Limb (tissue), 2 donors: Measurements from ENCODE around the gene PPP1R9A.
A peak's percentile ranks its signal among the peaks of the same experiment; 100 is the strongest.

Experiments
- DNase-seq, 2 donors: peaks; one replicate each; pipeline ENCODE4 v3.0.0-alpha.2; 2016; ENCODE audit errors: extremely low spot score in 2 of 2

The PPP1R9A gene

DNA sequence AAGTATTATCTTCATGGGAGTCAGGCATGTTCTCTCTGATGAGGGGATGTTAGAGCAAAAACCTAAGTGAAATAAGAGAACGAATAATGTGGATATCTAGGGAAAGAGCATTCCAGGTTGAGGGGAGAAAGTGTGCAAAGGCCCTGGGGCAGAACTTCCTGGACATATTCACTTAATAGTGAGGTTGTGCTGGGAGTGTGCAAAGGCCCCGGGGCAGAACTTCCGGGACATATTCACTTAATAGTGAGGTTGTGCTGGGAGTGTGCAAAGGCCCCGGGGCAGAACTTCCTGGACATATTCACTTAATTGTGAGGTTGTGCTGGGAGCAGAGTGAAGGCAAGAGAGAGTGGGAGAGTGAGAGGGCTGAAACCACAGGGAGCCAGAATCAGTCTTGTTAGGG is 405.2 kb downstream of the PPP1R9A start:
- no peak for DNase-seq

DNA sequence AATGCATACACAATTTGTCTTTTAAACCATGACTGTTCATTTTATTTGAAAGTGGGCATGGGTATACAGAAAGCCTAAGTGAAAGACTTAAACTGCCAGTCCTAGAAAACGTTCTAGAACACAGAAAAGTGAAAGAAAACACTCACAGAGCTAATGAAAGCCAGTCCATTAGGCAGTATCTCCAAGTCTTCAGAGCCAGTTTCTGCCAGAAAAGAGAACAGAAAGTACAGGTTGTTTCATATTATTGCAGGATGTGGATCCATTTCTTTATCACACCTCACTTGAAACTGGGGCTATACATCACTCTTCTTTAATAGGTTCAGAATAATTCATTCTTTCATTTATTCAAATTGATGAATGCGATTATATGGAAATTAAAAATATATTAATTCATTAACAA is 409.2 kb downstream of the PPP1R9A start:
- no peak for DNase-seq

DNA sequence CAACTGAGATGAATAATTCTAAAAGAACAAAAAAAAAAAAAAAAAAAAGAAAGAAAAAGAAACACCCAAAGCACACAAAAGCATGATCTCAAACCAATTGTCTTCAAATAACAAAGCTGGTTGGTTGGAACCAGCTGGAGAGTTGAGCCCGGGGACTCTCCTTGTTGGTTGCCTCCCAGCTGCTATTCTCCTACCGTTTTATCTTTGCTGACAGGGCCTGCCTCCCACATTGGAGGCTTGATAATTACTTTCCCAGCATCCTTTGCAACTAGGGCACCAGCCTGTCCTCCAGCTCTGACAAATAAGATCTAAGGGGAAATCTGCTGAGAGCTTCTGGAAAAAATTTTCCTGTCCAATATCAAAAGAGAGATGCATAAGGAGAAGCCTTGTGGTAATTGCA is 410.2 kb downstream of the PPP1R9A start:
- no peak for DNase-seq

DNA sequence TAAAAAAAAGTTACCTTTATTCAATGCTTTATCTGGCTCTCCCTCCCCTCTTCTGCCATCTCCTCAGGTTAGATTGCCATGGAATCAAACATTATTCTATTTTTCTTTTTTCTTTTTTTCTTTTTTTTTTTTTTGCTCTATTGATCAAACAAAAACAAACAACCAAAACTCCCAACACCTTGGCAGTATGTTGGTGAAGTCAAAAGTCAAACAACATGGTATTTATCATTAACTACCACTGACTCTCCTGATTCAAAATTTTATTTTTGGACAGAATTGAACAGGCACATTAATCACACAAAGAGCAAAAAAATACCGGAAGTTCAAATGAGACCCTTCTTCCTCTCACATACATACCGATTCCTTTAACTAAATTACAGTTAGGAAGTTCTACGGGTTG is 410.6 kb downstream of the PPP1R9A start:
- DNase-seq, result no peak

DNA sequence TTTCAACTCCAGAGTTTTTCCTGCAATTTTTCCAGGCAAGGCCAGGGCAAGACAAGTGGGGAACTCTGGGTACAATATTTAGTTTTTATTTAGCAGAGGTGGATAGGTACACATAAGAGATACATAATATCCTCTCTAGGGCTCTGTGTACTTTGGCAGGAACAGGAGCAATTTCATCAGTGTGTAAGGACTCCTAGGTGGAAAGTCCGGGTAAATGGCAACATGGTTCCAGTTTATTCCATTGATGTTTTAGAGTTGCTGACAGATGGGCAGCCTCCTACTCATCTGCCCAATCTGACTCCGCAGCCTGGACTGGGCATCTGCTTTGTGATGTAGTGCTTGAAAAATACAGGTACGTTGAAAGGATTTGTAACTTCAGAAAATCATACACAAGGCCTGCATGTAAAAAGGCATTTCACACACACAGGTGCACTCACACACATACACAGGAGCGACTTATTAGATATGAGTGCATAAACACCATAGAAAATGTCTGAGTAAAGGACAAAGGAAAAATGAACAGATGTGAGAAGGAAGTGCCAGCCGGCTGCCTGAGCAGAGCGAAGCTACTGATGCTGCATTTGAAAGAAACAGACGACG is 411.2 kb downstream of the PPP1R9A start:
- DNase-seq, result no peak

DNA sequence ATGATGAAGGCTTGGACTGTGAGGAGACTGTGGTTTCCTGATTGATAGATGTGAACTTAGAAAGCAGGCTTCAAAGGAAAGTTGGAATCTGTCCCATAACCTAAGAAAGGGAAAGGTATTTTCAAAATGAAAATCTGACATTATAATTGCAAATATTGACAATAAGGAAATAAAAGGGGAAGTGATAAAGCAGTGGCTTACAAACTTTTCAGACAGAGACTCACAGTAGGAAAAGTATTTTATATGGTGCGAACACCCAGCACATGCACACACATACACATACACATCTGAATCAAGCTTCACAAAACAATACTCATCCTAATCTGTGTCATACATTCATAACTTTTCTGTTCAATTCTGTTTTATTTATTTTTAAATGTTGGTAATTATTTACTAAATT is 412.2 kb downstream of the PPP1R9A start:
- no peak for DNase-seq

DNA sequence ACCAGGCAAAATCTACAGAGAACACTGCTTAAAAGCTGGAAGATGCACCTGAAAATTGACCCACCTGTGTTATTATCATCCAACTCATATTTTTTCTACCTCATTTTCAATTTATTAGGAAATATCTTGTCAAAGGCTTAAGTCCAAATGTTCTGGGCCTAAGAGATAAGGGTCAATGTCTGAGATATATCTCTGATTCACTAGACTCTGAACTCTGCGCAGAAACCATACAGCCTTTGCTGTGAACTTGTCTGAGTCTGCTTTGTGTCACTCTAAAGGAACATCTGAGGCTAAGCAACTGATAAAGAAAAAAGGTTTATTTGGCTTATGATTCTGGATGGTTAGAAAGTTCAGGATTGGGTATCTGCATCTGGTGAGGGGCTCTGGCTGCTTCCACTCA is 413.3 kb downstream of the PPP1R9A start:
- no peak for DNase-seq

DNA sequence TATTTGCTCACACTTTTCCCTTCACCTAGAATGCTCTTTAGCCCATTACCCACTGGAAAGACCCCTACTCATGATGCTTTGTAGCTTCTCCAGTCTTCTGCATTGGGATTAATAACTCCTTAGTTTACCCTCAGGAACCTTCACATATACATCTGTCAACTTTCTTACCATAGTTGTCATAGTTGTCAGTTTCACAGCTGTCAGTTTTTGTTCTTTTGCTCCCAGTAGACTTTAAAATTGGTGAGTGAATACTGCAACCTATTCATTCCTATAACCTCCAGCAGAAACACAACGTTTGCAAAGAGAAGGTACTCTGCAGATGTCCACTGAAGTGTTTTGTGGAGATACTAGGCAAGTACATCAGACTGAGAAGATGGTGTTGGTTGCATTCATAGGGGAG is 414.3 kb downstream of the PPP1R9A start:
- DNase-seq, result no peak

DNA sequence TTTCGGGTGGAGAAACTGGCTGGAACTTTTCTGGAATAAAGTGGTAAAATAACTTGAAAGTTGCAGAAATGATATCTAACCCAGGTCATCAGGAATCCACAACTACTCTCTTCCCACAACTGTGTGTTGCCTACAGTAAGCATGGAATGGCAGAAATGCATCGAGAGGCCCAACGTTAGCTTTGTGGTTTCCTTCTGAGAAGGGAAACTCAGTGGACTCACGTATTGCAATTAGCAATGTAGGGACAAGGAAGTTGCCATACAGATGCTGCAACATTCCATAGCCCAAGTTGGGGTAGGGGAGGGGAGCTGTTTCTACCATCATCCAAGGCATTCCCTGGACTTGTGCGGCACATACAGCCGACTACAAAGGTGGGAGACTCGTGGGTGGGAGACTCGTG is 415.0 kb downstream of the PPP1R9A start:
- DNase-seq, result no peak

DNA sequence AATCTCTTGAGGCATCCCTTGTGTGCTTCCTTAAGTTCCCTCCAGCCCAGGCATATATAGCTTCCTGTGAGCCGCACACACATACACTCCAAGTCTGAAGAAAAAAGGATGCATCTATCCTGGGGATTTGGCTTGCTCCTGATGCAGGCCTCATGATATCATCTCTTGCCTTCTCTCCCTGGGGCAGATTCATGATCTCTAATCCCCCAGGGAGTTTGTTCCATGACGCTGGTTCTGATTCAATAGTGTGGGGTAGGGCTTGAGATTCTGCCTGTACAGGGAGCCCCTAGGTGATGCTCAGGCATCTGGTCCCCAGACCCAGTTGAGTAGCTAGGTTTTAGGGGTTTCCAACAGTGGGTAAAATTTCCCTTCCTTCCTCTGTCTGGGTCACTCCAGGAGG is 415.5 kb downstream of the PPP1R9A start:
- DNase-seq, result no peak

DNA sequence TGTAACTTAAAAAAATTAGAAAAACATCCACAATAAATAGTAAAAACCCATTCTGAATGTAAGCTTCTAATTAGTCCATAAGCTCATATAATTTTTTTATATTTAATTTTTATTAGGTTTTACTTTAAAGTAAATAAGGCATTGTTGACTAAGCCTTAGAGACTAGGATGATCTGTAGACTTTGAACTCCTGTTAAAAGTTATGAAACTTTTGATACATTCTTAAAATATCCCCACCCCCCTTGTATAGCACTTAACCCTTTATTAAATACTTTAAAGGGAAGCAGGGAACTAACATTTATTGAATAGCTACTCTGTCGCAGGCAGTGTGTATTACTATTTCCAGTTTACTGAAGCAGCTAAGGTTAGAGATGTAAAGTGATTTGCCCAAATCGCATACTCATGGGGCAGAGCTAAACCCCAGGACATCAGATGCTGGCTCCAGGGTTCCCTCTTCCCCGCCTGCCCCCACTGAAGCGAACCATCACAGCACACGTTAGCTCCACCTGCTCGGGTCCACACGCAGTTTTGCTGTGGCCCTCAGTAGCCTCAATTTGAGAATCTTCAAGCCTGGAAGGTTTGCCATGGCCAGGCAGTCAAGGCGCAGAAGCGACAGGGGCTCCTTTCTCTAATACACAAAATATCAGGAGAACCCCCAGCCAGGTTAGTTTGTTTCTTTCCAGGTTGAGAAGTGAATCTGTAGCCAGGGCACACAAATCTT is 416.2 kb downstream of the PPP1R9A start:
- no peak for DNase-seq

DNA sequence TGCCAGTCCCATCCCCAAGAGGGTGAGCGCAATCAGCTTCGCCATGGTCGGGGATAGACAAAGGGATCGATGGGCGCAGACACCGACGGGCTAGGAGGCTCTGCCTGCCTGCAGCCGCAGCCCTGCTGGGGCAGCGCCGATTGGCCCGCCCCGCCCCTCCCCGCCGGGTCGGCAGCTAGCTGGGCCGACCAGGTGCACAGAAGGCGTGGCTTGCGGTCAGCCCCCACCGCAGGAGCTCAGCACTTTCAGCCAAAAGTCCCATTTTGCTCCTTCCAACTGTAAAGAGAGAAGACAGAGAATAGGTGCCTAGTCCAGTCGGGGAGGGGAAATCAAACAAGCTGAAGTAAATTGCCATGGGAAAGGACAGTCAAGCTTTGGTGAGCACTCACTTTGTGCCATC is 417.0 kb downstream of the PPP1R9A start, which contains the start of gene PON1:
TSS of gene PON1 (minus strand) at position 102 of the 400 bp plus-strand sequence. CDS start at position 45, 57 bp downstream.
- DNase-seq, result peak in 1 of 2 donors; percentile 32

DNA sequence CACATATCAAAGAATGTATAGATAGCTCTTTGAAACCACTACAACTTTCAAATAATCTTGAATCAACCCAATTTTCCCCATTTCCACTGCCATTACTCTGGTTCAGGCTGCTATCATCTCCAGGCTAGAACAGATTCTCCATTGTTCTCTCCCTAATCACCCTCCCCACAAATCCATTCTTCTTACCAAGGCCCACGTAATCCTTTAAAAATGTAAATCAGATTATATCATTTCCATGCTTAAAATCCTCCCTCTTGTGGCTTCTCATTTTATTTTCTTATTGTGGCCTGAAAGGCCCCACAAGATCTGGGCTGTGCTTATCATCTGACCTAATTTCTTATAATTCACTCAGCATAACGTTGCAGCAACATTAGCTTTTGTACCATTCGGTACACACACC is 420.0 kb downstream of the PPP1R9A start:
- DNase-seq, result no peak

DNA sequence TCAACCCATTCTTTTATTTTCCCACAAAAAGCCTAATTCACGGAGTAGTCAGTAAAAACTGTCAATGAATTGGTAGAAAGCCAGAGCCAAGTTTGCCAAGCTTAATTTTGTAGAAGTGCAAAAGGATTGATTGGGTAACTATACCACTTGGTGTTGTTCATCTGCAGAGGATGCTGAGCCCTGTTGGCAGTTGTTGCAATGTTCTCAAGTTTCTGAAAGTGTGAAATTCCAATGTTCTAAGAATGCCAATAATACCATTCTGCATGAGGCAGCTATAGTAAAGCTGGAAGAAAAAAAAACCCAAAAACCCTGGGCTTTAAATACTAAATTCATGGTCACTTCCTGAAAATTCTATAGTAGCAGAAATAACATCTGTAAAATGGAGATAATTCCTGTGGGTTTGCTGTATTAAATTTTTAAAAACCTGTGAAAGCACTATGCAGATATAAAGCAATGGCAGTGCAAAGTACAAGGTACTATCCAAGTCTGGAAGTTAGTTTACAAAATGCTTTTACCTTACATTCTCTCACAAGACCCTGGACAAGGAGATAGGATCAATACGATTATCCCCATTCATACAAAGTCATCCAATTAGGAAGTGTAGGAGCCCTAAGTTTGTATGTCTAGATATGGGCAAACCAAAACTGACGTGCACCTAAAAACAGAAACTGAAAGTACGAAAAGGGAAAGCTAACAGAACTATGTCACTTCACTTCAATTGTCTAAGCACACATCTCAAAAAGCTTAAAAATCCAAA is 423.0 kb downstream of the PPP1R9A start:
- DNase-seq, result peak in 1 of 2 donors; percentile 59

DNA sequence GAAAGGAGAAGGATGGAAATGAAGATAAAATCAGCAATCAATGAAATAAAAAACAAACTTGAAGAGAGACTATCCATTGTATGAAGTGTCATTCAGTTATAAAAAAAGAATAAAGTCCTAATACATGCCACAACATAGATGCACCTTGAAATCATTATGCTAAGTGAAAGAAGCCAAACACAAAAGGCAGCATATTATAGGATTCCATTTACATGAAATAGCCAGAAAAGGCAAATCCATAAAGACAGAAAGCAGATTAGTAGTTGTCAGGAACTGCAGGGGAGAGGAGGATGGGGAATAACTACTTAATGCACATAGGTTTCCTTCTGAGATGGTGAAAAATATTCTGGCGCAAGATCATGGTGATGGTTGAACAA is 423.6 kb downstream of the PPP1R9A start:
- DNase-seq, result no peak

DNA sequence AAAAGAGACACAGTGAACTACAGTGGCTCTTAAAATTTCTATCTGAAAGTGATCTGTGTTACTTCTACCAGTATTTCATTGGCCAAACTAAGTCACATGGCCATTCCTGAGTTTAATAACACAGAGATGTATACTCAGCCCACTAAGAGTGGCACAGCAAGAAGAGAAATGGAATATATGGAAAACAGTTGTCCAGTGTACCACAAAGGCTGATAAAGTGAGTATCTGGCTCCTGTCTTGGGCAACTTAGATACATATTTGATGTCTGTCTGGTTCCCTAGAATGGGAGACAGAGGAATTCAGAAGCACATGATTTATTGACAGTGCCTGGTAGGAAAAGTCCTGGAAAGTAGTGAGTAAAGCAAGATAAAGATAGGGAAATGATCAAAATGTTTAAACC is 427.1 kb downstream of the PPP1R9A start:
- DNase-seq, result no peak

DNA sequence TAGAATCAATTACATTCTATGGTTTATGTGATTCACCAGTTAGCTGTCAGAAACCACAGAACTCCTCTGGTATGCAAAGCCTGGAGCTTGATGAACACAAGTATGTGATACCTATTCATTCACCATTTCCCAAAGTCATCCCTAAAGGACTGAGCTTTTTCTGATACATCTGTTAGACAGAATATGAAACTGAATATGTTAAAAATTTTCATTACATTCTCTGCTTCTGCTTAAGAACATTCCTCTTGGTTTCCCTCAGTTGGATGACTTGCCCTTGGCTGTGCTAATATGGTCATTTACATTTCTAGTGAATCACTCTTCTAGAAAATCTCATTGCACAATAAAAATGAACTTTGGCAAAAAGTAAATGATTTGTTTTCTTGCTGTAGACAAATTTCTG is 427.7 kb downstream of the PPP1R9A start:
- no peak for DNase-seq

DNA sequence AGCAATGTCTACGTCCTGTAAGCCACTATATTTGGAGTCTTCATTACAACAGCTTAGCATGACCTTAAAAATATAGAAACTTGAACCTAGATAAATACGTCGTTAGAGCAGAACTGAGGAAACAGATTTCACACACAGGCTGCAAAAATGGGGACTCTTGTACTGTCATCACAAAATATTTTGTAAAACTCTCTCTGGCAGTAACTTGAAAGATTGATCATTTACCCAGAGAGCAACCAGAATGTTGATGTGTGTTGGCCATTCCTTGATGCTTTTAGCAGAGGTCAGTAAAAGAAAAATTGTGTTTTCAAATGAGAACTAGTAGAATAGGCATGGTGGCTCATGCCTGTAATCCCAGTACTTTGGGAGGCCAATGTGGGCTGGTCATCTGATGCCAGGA is 431.4 kb downstream of the PPP1R9A start:
- DNase-seq, result no peak

DNA sequence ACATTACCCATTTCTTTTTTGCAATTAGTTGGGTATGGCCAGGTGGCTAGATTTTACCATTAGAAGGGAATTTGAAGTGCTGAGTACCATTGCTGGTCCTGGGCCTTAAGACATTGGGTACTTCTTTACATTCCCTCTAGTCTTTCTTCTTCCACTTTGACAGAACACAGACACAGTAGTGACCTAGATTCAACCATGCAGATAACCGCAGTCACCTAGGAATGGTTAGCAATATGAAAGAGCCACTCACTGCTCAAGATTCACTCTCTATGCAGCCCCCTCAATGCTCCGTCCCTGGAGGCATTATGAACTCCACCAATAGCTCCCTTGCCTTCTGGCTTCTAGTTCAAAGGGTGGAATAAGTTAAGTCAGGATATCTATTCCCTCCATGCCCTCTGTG is 433.1 kb downstream of the PPP1R9A start:
- no peak for DNase-seq

DNA sequence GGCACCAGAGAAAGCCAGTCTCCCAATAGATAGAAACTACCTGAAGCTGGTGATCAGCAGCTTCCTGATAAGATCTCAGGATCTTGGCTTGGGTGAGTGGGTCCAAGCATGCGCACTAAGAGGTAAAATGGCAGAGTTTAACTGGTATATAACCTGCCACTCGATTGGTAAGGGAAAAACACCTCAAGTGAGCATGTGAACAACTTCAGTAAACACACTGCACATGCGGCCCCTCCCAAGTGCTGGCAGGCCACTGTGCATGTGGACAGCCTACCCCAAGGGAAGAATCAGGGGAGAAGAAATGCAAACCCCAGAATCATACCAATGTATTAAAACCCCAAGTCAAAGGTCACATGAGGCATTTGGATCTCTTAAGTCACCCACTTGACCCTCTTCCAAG is 434.6 kb downstream of the PPP1R9A start:
- no peak for DNase-seq

DNA sequence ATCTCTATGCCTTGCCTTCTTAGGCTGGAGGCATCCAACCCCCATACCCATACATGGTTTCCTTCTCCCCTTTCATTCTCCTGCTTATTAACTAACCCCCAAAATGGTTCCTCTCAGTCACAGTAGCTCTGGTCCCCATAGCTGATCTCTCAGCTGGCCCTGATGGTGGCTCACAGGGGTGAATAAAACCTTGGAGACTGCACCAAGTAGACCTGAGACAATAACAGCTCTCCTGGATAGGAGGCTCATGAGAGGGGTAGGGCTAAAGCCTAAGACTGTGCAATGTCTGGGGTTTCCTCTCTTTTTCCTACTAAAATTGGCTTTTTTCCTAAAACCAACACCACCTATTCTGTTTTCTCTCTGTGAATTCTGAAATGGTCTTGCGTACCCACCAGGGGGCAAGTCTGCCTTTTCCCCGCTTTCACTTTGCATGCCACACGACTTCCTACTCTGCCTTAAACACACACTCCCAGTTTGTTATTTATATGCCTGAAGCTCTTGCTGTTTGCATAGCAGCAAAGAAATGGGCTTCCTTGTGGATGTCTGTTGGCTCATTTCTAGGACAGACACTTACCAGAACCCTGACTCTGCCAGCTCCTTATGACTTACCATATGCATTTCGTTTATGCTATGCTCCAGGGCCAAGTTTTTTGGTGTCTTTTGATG is 435.4 kb downstream of the PPP1R9A start:
- DNase-seq, result no peak
